ENCODE results near the gene ARFGEF3.
"Not testable (repeated sequence)": the region's sequence is repeated elsewhere in the genome, so short reads cannot be mapped to it uniquely, and the experiment has no call there.

The ARFGEF3 gene

GRCh38 chr6:138275976-138276375, 114.2 kb downstream of the ARFGEF3 start:
- no peak for DNase-seq

- no peak for DNase-seq
These were observed 116.1 kb downstream of the ARFGEF3 start for GRCh38 chr6:138277835-138278234.

GRCh38 chr6:138278326-138278725, 116.6 kb downstream of the ARFGEF3 start:
- no peak for DNase-seq

- no peak for DNase-seq
These were observed 124.1 kb downstream of the ARFGEF3 start for GRCh38 chr6:138285800-138286199.

GRCh38 chr6:138286698-138287097, 125.0 kb downstream of the ARFGEF3 start:
- DNase-seq = no peak

- peak; percentile 64 for DNase-seq
These were observed 125.6 kb downstream of the ARFGEF3 start for GRCh38 chr6:138287144-138287955.

GRCh38 chr6:138288428-138289085, 126.8 kb downstream of the ARFGEF3 start:
- not testable (repeated sequence) for DNase-seq

- peak; percentile 9 for DNase-seq
These were observed 128.0 kb downstream of the ARFGEF3 start for GRCh38 chr6:138289739-138290138.

- no peak for DNase-seq
These were observed 128.8 kb downstream of the ARFGEF3 start for GRCh38 chr6:138290423-138290962.

GRCh38 chr6:138291036-138291848, 129.5 kb downstream of the ARFGEF3 start:
- DNase-seq = no peak

GRCh38 chr6:138291849-138292181, 130.1 kb downstream of the ARFGEF3 start:
- DNase-seq = no peak

GRCh38 chr6:138292482-138292881, 130.7 kb downstream of the ARFGEF3 start:
- no peak for DNase-seq

- no peak for DNase-seq
These were observed 132.0 kb downstream of the ARFGEF3 start for GRCh38 chr6:138293428-138294395.

GRCh38 chr6:138296381-138296780, 134.6 kb downstream of the ARFGEF3 start:
- DNase-seq = no peak

GRCh38 chr6:138296786-138297185, 135.0 kb downstream of the ARFGEF3 start:
- DNase-seq = no peak

- DNase-seq = no peak
These were observed 136.1 kb downstream of the ARFGEF3 start for GRCh38 chr6:138297761-138298298.

- no peak for DNase-seq
These were observed 138.7 kb downstream of the ARFGEF3 start for GRCh38 chr6:138300469-138300868.

- DNase-seq = no peak
These were observed 140.8 kb downstream of the ARFGEF3 start for GRCh38 chr6:138302554-138302953.

GRCh38 chr6:138307352-138307751, 145.6 kb downstream of the ARFGEF3 start:
- DNase-seq = no peak

- DNase-seq = no peak
These were observed 146.3 kb downstream of the ARFGEF3 start for GRCh38 chr6:138307816-138308730.

- DNase-seq = no peak
These were observed 147.0 kb downstream of the ARFGEF3 start for GRCh38 chr6:138308731-138309110.

Measured in RPMI8226 (cell line).